MM.1S (cell line): ENCODE data around the gene KLHDC3.

ENCODE experiments used
- CTCF ChIP-seq: fragments of 300-600 bp; sonication (generic); IDR thresholded peaks from 2 replicates; pipeline ENCODE4 v1.5.1; 2016; ENCODE audit warnings: antibody characterized with exemption, low read length, mixed read lengths
- EZH2 ChIP-seq: fragments of 300-600 bp; sonication (generic); optimal IDR thresholded peaks from 2 replicates; pipeline ENCODE3; 2017; ENCODE audit warnings: low read depth, mild to moderate bottlenecking, antibody characterized with exemption, low read length, mixed read lengths
- EZH2phosphoT487 ChIP-seq: fragments of 300-600 bp; sonication (generic); IDR thresholded peaks from 2 replicates; pipeline ENCODE4 v1.6.1; 2018; ENCODE audit warnings: antibody characterized with exemption, low read length

- no peak for TF ChIP-seq CTCF
- no peak for TF ChIP-seq EZH2
- no peak for TF ChIP-seq EZH2phosphoT487
Observed at GRCh38 chr6:43037706-43038105, 23.7 kb downstream of the KLHDC3 start.
